ENCODE data around the gene ENPEP. TPM values are rescaled to one million over a fixed set of nuclear protein-coding genes. Genes with fewer than 3 reads are reported as not detected.

The ENPEP gene
- total and polyA plus RNA-seq, 9 of the 15 experiments (the other 6 are each of a cell fraction or from before 2014, with no cell fraction given), result 0.01 TPM; not detected in 7

DNA sequence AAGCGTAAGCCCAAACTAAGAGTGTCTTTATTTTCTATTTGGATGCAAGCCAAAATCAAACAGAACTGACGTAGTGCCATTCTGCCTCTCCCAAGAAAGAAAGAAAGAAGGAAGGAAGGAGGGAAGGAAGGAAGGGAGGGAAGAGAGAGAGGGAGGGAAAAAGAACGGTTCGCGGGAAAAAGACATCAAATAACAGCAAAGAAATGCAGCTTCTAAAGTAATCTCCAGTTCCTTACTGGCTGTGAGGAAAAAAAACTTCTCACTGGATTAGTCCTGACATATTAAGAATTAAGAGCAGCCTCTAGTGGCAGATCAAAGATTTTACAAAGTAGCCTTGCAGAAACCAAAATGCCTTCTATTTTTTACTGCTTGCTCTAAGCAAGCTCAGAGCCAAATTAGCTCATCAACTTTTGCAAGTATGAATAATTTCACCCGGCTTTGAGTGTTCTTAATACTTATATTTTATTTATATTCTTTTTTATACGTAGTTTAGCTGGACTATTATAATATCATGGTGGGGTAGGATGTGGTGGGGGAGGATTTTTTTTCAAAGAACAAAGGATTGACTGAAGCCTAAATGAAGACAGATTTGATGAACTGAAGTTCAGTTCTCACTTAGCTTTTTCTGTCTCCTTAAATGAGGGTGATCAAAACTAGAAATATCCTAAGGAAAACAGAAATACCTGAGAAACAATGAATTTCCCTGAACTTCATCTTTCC, 110.3 kb downstream of the ENPEP start:
- no peak overlapping the region for H3K9ac ChIP-seq (ENCODE audit: insufficient read depth in 1 of 2, low read depth in 2 of 2, low read length in 2 of 2)
- DNase-seq (ENCODE audit: extremely low read depth in 1 of 4, low spot score in 3 of 4), result peak in 2 of 4 experiments; percentile 4 to 12
- intact Hi-C loops (cut with micrococcal nuclease) (no loop called here), in situ Hi-C loops (cut with MboI) (no loop called here)
- no peaks in the 10 kb centered on the region for H4K20me1 ChIP-seq (replicated peaks; ENCODE audit: control insufficient read depth, insufficient read depth, low read length)
- TF ChIP-seq, protein P1, sequence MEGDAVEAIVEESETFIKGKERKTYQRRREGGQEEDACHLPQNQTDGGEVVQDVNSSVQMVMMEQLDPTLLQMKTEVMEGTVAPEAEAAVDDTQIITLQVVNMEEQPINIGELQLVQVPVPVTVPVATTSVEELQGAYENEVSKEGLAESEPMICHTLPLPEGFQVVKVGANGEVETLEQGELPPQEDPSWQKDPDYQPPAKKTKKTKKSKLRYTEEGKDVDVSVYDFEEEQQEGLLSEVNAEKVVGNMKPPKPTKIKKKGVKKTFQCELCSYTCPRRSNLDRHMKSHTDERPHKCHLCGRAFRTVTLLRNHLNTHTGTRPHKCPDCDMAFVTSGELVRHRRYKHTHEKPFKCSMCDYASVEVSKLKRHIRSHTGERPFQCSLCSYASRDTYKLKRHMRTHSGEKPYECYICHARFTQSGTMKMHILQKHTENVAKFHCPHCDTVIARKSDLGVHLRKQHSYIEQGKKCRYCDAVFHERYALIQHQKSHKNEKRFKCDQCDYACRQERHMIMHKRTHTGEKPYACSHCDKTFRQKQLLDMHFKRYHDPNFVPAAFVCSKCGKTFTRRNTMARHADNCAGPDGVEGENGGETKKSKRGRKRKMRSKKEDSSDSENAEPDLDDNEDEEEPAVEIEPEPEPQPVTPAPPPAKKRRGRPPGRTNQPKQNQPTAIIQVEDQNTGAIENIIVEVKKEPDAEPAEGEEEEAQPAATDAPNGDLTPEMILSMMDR (IDR thresholded peaks at IDR 0.05 in 2 of 3, conservative IDR thresholded peaks at IDR 0.05 in 1 of 3; ENCODE audit: insufficient read depth in 2 of 3, low read depth in 1 of 3, low read length in 3 of 3), result peak in 1 of 3 experiments; percentile 48; a peak in 2 of 6 replicates
- TF ChIP-seq NFIC (IDR thresholded peaks at IDR 0.05) (peak; percentile 75), ZNF384 (IDR thresholded peaks at IDR 0.05; ENCODE audit: low read depth, low read length) (0 out of 2 replicates have a peak, but pooled peaks have one; percentile 8), HNRNPH1 (optimal IDR thresholded peaks at IDR 0.05; ENCODE audit: low read depth, low read length) (no peak)
- TF ChIP-seq, protein P2, sequence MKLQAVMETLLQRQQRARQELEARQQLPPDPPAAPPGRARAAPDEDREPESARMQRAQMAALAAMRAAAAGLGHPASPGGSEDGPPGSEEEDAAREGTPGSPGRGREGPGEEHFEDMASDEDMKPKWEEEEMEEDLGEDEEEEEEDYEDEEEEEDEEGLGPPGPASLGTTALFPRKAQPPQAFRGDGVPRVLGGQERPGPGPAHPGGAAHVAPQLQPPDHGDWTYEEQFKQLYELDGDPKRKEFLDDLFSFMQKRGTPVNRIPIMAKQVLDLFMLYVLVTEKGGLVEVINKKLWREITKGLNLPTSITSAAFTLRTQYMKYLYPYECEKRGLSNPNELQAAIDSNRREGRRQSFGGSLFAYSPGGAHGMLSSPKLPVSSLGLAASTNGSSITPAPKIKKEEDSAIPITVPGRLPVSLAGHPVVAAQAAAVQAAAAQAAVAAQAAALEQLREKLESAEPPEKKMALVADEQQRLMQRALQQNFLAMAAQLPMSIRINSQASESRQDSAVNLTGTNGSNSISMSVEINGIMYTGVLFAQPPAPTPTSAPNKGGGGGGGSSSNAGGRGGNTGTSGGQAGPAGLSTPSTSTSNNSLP (IDR thresholded peaks at IDR 0.05; ENCODE audit: borderline replicate concordance, low read depth, low read length), result peak; percentile 81
- TF ChIP-seq, protein P3, sequence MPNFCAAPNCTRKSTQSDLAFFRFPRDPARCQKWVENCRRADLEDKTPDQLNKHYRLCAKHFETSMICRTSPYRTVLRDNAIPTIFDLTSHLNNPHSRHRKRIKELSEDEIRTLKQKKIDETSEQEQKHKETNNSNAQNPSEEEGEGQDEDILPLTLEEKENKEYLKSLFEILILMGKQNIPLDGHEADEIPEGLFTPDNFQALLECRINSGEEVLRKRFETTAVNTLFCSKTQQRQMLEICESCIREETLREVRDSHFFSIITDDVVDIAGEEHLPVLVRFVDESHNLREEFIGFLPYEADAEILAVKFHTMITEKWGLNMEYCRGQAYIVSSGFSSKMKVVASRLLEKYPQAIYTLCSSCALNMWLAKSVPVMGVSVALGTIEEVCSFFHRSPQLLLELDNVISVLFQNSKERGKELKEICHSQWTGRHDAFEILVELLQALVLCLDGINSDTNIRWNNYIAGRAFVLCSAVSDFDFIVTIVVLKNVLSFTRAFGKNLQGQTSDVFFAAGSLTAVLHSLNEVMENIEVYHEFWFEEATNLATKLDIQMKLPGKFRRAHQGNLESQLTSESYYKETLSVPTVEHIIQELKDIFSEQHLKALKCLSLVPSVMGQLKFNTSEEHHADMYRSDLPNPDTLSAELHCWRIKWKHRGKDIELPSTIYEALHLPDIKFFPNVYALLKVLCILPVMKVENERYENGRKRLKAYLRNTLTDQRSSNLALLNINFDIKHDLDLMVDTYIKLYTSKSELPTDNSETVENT (CRISPR knock-in tag; IDR thresholded peaks at IDR 0.05), result no peak
- TF ChIP-seq, protein P4, sequence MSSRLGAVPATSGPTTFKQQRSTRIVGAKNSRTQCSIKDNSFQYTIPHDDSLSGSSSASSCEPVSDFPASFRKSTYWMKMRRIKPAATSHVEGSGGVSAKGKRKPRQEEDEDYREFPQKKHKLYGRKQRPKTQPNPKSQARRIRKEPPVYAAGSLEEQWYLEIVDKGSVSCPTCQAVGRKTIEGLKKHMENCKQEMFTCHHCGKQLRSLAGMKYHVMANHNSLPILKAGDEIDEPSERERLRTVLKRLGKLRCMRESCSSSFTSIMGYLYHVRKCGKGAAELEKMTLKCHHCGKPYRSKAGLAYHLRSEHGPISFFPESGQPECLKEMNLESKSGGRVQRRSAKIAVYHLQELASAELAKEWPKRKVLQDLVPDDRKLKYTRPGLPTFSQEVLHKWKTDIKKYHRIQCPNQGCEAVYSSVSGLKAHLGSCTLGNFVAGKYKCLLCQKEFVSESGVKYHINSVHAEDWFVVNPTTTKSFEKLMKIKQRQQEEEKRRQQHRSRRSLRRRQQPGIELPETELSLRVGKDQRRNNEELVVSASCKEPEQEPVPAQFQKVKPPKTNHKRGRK (tag; IDR thresholded peaks at IDR 0.05), result 0 out of 2 replicates have a peak, but pooled peaks have one; percentile 24
- 0% methylated on average over 7 of the region's 7 CpGs for whole genome bisulfite sequencing (ENCODE audit: insufficient coverage, low coverage, missing lambda C conversion rate)
- H3K4me1 ChIP-seq (replicated peaks in 1 of 2; ENCODE audit: control insufficient read depth in 2 of 2, insufficient read depth in 2 of 2, low read length in 2 of 2), result peaks cover 0 to 6% of the 10 kb centered on the region in 2 experiments; a peak in 2 of 5 replicates
- H3K4me2 ChIP-seq (ENCODE audit: insufficient read depth, low read length), result no peak overlapping the region
- no peak overlapping the region for H2AFZ ChIP-seq (ENCODE audit: low read depth, low read length)
- no peaks in the 10 kb centered on the region for H3K9me3 ChIP-seq (replicated peaks; ENCODE audit: control insufficient read depth, insufficient read depth, low read depth, low read length)
- peaks cover 2 to 10% of the 10 kb centered on the region in 2 experiments; a peak in 2 of 5 replicates for H3K27me3 ChIP-seq (ENCODE audit: control insufficient read depth in 2 of 2, insufficient read depth in 2 of 2, low read length in 2 of 2)
- ATAC-seq, result peak; percentile 64
- no peaks in the 10 kb centered on the region for H3K9me1 ChIP-seq (ENCODE audit: control insufficient read depth, insufficient read depth, low read length)
- no peak overlapping the region for H3K4me3 ChIP-seq
- no peaks in the 10 kb centered on the region for H3K36me3 ChIP-seq (ENCODE audit: control insufficient read depth, insufficient read depth, low read length)
- no TSS peak for BruUV-seq (replicated peaks)
- CTCF ChIA-PET (ENCODE audit: low intra/inter-chr PET ratio), result no interaction called here
- no peaks in the 10 kb centered on the region for H3K79me2 ChIP-seq (ENCODE audit: control insufficient read depth, insufficient read depth, low read length)
- POLR2A ChIA-PET, result no interaction called here
- FAIRE-seq, result no peak
- no peak overlapping the region for H3K27ac ChIP-seq (ENCODE audit: extremely low read depth, low read depth, low read length)

Data from K562 (cell line).